HepG2 (cell line): Measurements from ENCODE around the gene FBRSL1. TPM values are rescaled to one million over a fixed set of nuclear protein-coding genes. Genes with fewer than 3 reads are reported as not detected.

Experiments
- ATAC-seq: fragments of 200-7000 bp; cut with Tn5 transposase; 3 replicates; pipeline ENCODE4 v1.9.1; 2020; ENCODE audit warnings: mild to moderate bottlenecking, moderate library complexity
- BruUV-seq: library from RNA; stranded (reverse); fragments of 400-500 nt; replicated peaks from 2 replicates; lab custom pipeline; 2021; lab: Mats Ljungman, UMichigan
- CTCF ChIA-PET: fragments of 300-600 bp; formaldehyde crosslinking; extraction: SDS; loops from one replicate; lab custom pipeline; 2021; ENCODE audit warnings: low total read pairs, inconsistent platforms, low intra/inter-chr PET ratio; lab: Yijun Ruan, JAX
- POLR2A ChIA-PET: fragments of 350-600 bp; sonication (Branson Sonifier 250); formaldehyde crosslinking; loops from one replicate; lab custom pipeline; 2020; ENCODE audit warnings: antibody characterized with exemption, inconsistent platforms; lab: Yijun Ruan, JAX
- DNase-seq: peaks from one replicate; pipeline ENCODE4 v3.0.0-alpha.2; 2015; ENCODE audit warnings: low spot score
- FAIRE-seq: peaks from 3 replicates; lab custom pipeline; 2011; peaks lifted over from hg19 to GRCh38; lab: Jason Lieb, UNC
- H2AFZ ChIP-seq: one replicate; pipeline ENCODE4 v1.6.1; 2011; ENCODE audit warnings: low read length, inconsistent platforms
- H3K27ac ChIP-seq: fragments of 300-600 bp; 3 replicates; pipeline ENCODE4 v1.8.0; 2011; ENCODE audit warnings: mixed run types, mild to moderate bottlenecking, mixed read lengths, low read length, inconsistent platforms; ENCODE audit not compliant: insufficient read depth; ENCODE audit errors: extremely low read length
- H3K27me3 ChIP-seq, 2 experiments: fragments of 200-600 bp in 1 of 2; 2 replicates in 1 of 2; 3 replicates in 1 of 2; pipeline versions ENCODE4 v1.6.0 to v1.8.0; 2011; ENCODE audit warnings: low read length in 2 of 2, mild to moderate bottlenecking in 2 of 2, moderate library complexity in 2 of 2, inconsistent platforms in 1 of 2; ENCODE audit not compliant: insufficient read depth in 2 of 2, control insufficient read depth in 1 of 2
- H3K36me3 ChIP-seq, 2 experiments: fragments of 200-600 bp in 1 of 2; replicated peaks in 1 of 2; 2 replicates in 1 of 2; 3 replicates in 1 of 2; pipeline versions ENCODE4 v1.5.1 to v1.8.0; 2011; ENCODE audit warnings: low read length in 2 of 2, inconsistent platforms in 1 of 2; ENCODE audit not compliant: insufficient read depth in 2 of 2, control insufficient read depth in 1 of 2
- H3K4me1 ChIP-seq: 2 replicates; pipeline ENCODE4 v1.5.1; 2012; ENCODE audit warnings: low read length, inconsistent platforms; ENCODE audit not compliant: insufficient read depth
- H3K4me2 ChIP-seq: 2 replicates; pipeline ENCODE4 v1.6.0; 2011; ENCODE audit warnings: low read depth, low read length, inconsistent platforms
- H3K4me3 ChIP-seq, 3 experiments: fragments of 200-600 bp in 1 of 3; sonication (generic), shearing (Covaris generic) in 1 of 3; replicated peaks in 1 of 3; 2 replicates each; pipeline ENCODE4 v1.5.1; 2011 to 2016; ENCODE audit warnings: low read length in 3 of 3, inconsistent platforms in 2 of 3, low read depth in 2 of 3, mild to moderate bottlenecking in 2 of 3, control low read depth in 1 of 3, mixed read lengths in 1 of 3; ENCODE audit not compliant: insufficient read depth in 1 of 3
- H3K79me2 ChIP-seq: one replicate; pipeline ENCODE4 v1.6.1; 2011; ENCODE audit warnings: low read length, inconsistent platforms; ENCODE audit not compliant: insufficient read depth
- H3K9ac ChIP-seq: 2 replicates; pipeline ENCODE4 v1.6.0; 2011; ENCODE audit warnings: mild to moderate bottlenecking, low read depth, low read length, inconsistent platforms; ENCODE audit not compliant: insufficient read depth
- H3K9me3 ChIP-seq: 2 replicates; pipeline ENCODE4 v1.5.1; 2012; ENCODE audit warnings: mild to moderate bottlenecking, low read length
- H4K20me1 ChIP-seq: 2 replicates; pipeline ENCODE4 v1.6.0; 2011; ENCODE audit warnings: inconsistent platforms, mild to moderate bottlenecking, low read length, moderate library complexity; ENCODE audit not compliant: insufficient read depth
- ATF7 ChIP-seq, 2 experiments: fragments of 450-650 bp in 1 of 2; sonication (generic) in 1 of 2; formaldehyde crosslinking in 1 of 2; IDR thresholded peaks; 2 replicates each; pipeline versions ENCODE4 v1.4.0 to v1.6.1; 2016 to 2020; ENCODE audit warnings: antibody characterized with exemption in 1 of 2, mild to moderate bottlenecking in 1 of 2, missing genetic modification reagents in 1 of 2
- EZH2 ChIP-seq: conservative IDR thresholded peaks from 2 replicates; pipeline ENCODE4 v1.6.1; 2012; ENCODE audit warnings: mild to moderate bottlenecking, low read depth, low read length, moderate library complexity
- IKZF4 ChIP-seq: sonication (generic); formaldehyde crosslinking; IDR thresholded peaks from 2 replicates; pipeline ENCODE4 v1.5.1; 2020; ENCODE audit warnings: borderline replicate concordance, mild to moderate bottlenecking, low read depth, missing genetic modification reagents; ENCODE audit errors: not compliant biosample characterization
- SP1 ChIP-seq, 2 experiments: fragments of 450-650 bp in 1 of 2; sonication (generic) in 1 of 2; formaldehyde crosslinking in 1 of 2; IDR thresholded peaks; 2 replicates each; pipeline versions ENCODE4 v1.4.0 to v1.6.1; 2016 to 2020; ENCODE audit warnings: missing genetic modification reagents in 1 of 2
- TARDBP ChIP-seq: sonication (generic); formaldehyde crosslinking; IDR thresholded peaks from 2 replicates; pipeline ENCODE4 v1.8.0; 2022; ENCODE audit warnings: mild to moderate bottlenecking, missing genetic modification reagents
- ZBTB3 ChIP-seq: sonication (generic); formaldehyde crosslinking; IDR thresholded peaks from 2 replicates; pipeline ENCODE4 v1.4.0; 2020; ENCODE audit warnings: low read depth, mild to moderate bottlenecking, moderate library complexity, missing genetic modification reagents, borderline replicate concordance
- WGBS: methylation state at CpG from one replicate; pipeline ENCODE4 v1.1.6; 2017; ENCODE audit warnings: low lambda C conversion rate; 5-methylcytosine and 5-hydroxymethylcytosine counted together
- in situ Hi-C: cut with HindIII; loops from 2 replicates; pipeline ENCODE4 v1.10.0; 2017; ENCODE audit warnings: low pct_unique_long_range_greater_than_20kb; ENCODE audit not compliant: extremely low pct_ligation_motif_present
- intact Hi-C: fragments of 100-400 bp; cut with micrococcal nuclease; formaldehyde crosslinking; loops from one replicate; pipeline ENCODE4 v1.10.0; 2022; ENCODE audit not compliant: unreplicated experiment
- polyA plus RNA-seq, 8 experiments: library from polyadenylated mRNA; depleted of rRNA in 3 of 8; stranded (reverse) in 7 of 8; unstranded in 1 of 8; fragments of >200 nt; fragmentation: Illumina TruSeq in 4 of 8; extraction: Trizol in 4 of 8; gene quantifications; 2 replicates each; pipeline versions ENCODE4 v1.2.1 to v1.2.3, GENCODE V29; 2011 to 2016; ENCODE audit warnings: low read depth in 4 of 8, missing spikeins in 1 of 8, mixed read lengths in 1 of 8; ENCODE audit not compliant: insufficient read depth in 1 of 8
- total RNA-seq, 5 experiments: library from RNA; depleted of rRNA; stranded (reverse); fragments of >200 nt; fragmentation: Illumina TruSeq; extraction: Trizol; gene quantifications; 2 replicates each; pipeline ENCODE4 v1.2.3, GENCODE V29; 2016; ENCODE audit warnings: low read depth in 1 of 5

FBRSL1 gene
- total and polyA plus RNA-seq, 2 of the 13 experiments (the other 11 are each of a cell fraction or from before 2014, with no cell fraction given), result 3.6 to 7.9 TPM

GRCh38 chr12:132450418-132451171 is 39.4 kb upstream of the FBRSL1 start:
- intact Hi-C loops, result no loop called here
- H3K27ac ChIP-seq, result no peak overlapping the region
- no peak for TF ChIP-seq ZBTB3 (CRISPR knock-in tag)
- TF ChIP-seq EZH2, result peak; percentile 18; the same call in 1 of the 2 replicates
- no peak for TF ChIP-seq SP1 (IDR thresholded peaks at IDR 0.05)
- no peak for TF ChIP-seq SP1 (CRISPR knock-in tag; IDR thresholded peaks at IDR 0.05)
- no peak for TF ChIP-seq TARDBP
- no peak for TF ChIP-seq ATF7 (IDR thresholded peaks at IDR 0.05)
- no peak for TF ChIP-seq ATF7 (CRISPR knock-in tag; IDR thresholded peaks at IDR 0.05)
- no peak for TF ChIP-seq IKZF4 (CRISPR knock-in tag)
- DNase-seq, result no peak
- CTCF ChIA-PET, result no interaction called here
- H3K4me3 ChIP-seq, result peak overlapping the region in 1 of 3 experiments; percentile 3; a peak in 1 of 6 replicates
- no peaks in the 10 kb centered on the region for H4K20me1 ChIP-seq
- H2AFZ ChIP-seq, result no peak overlapping the region
- no TSS peak for BruUV-seq
- no peaks in the 10 kb centered on the region for H3K36me3 ChIP-seq
- 0 out of 2 replicates have a peak overlapping the region, but pooled peaks have one; percentile 11 for H3K4me2 ChIP-seq
- 36% methylated on average over 3 of the region's 22 CpGs for WGBS
- POLR2A ChIA-PET, result no interaction called here
- no peaks in the 10 kb centered on the region for H3K79me2 ChIP-seq
- no peak overlapping the region for H3K9ac ChIP-seq
- FAIRE-seq, result no peak
- in situ Hi-C loops, result no loop called here
- H3K9me3 ChIP-seq, result no peaks in the 10 kb centered on the region
- peaks cover 42% of the 10 kb centered on the region for H3K4me1 ChIP-seq
- ATAC-seq, result no peak
- peaks cover 30 to 86% of the 10 kb centered on the region in 2 experiments for H3K27me3 ChIP-seq
